Measurements from ENCODE around the gene CACNA1B.

DNA sequence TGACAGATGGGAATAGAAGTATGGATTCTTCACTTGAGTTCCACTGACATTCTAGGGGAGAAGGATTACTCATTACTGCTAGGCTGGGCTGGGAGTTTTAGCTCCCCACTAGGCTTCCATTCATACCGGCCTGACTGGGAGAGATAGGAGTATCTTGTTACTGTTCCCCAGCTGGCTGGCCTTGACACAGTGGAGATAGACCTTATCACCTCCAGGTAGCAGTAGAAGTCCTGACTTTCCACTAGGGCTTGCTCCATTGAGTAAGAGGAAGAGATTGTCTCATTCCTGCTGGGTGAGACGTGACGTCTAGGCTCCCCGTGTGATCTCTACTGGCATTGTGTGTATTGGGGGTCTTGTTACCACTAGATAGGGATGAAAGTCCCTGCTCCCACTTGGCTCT is 156.4 kb downstream of the CACNA1B start:
- TF ChIP-seq, protein P1, sequence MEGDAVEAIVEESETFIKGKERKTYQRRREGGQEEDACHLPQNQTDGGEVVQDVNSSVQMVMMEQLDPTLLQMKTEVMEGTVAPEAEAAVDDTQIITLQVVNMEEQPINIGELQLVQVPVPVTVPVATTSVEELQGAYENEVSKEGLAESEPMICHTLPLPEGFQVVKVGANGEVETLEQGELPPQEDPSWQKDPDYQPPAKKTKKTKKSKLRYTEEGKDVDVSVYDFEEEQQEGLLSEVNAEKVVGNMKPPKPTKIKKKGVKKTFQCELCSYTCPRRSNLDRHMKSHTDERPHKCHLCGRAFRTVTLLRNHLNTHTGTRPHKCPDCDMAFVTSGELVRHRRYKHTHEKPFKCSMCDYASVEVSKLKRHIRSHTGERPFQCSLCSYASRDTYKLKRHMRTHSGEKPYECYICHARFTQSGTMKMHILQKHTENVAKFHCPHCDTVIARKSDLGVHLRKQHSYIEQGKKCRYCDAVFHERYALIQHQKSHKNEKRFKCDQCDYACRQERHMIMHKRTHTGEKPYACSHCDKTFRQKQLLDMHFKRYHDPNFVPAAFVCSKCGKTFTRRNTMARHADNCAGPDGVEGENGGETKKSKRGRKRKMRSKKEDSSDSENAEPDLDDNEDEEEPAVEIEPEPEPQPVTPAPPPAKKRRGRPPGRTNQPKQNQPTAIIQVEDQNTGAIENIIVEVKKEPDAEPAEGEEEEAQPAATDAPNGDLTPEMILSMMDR (IDR thresholded peaks at IDR 0.05): no peak
- no peak for TF ChIP-seq POLR2A (IDR thresholded peaks at IDR 0.05)
